Psoas muscle (tissue), 8 donors: Measurements from ENCODE around the gene PALM3. TPM values are rescaled to one million over a fixed set of nuclear protein-coding genes. Genes with fewer than 3 reads are reported as not detected.

Experiments
- ATAC-seq, 4 donors: fragments of 200-7000 bp; cut with Tn5 transposase; one replicate each; pipeline ENCODE4 v1.9.1; 2020; ENCODE audit warnings: moderate library complexity in 3 of 4, mild to moderate bottlenecking in 2 of 4
- DNase-seq, 2 donors: peaks; one replicate each; pipeline ENCODE4 v3.0.0-alpha.2; 2020
- H3K27ac ChIP-seq: fragments of 200-600 bp; one replicate; pipeline ENCODE4 v1.8.0; 2022
- H3K27me3 ChIP-seq, 3 donors: fragments of 200-600 bp in 1 of 3; one replicate each; pipeline versions ENCODE4 v1.6.1 to v1.8.0; 2013 to 2022; ENCODE audit warnings: low read length in 2 of 3, mild to moderate bottlenecking in 2 of 3, moderate library complexity in 1 of 3; ENCODE audit not compliant: insufficient read depth in 3 of 3
- H3K36me3 ChIP-seq, 2 donors: fragments of 200-600 bp in 1 of 2; one replicate each; pipeline versions ENCODE4 v1.6.1 to v1.8.0; 2013 to 2022; ENCODE audit warnings: low read depth in 1 of 2, mild to moderate bottlenecking in 1 of 2, moderate library complexity in 1 of 2; ENCODE audit not compliant: insufficient read depth in 1 of 2
- H3K4me1 ChIP-seq: fragments of 200-600 bp; one replicate; pipeline ENCODE4 v1.8.0; 2022
- H3K4me3 ChIP-seq: fragments of 200-600 bp; one replicate; pipeline ENCODE4 v1.8.0; 2022; ENCODE audit warnings: mild to moderate bottlenecking
- H3K9me3 ChIP-seq: fragments of 200-600 bp; one replicate; pipeline ENCODE4 v1.8.0; 2022
- CTCF ChIP-seq: fragments of 200-600 bp; IDR thresholded peaks from one replicate; pipeline ENCODE4 v1.8.0; 2022; ENCODE audit warnings: antibody characterized with exemption
- WGBS, 3 donors: extraction: QIAGEN DNeasy Blood & Tissue Kit; methylation state at CpG; one replicate each; pipeline versions ENCODE4 v1.1.6 to v1.1.7; 2013; 5-methylcytosine and 5-hydroxymethylcytosine counted together
- intact Hi-C, 2 donors: fragments of 100-400 bp; cut with DNase I; formaldehyde crosslinking; loops; one replicate each; pipeline versions ENCODE4 v1.11.0 to v1.14.2; 2022
- long read RNA-seq, 2 donors: library from polyadenylated mRNA; unstranded; transcript quantifications; one replicate each; pipeline ENCODE4 v2.0.0, GENCODE V29; 2021
- polyA plus RNA-seq, 3 donors: library from polyadenylated mRNA; stranded (reverse); fragments of 200-250 nt; gene quantifications; one replicate each; pipeline ENCODE4 v1.2.3, GENCODE V29; 2013
- total RNA-seq, 4 donors: library from RNA; stranded (reverse); fragmentation: NEBNext Ultra II Directional in 2 of 4; extraction: Animal tissue kit (Norgen Biotek cat#: 25700) in 2 of 4; gene quantifications; one replicate each; pipeline versions ENCODE4 v1.2.1 to v1.2.4, GENCODE V29; 2021 to 2023
- donor health status: healthy with polysubstance abuse.
- donor health status: DM: no; HTN: no; CAD: no; lungs with moderate emphysema.
- donor health status: Bipolar disorder and iron deficiency.
- donor health status: healthy.
- donor health status: DM: yes; HTN: yes; CAD: no.
- donor health status: DM: no; HTN: no; CAD: no.
- donor health status: DM: no; HTN: no; CAD: no.
- donor health status: DM: yes; HTN: yes; CAD: no.

The PALM3 gene
- not detected for total RNA-seq
- under 1 TPM in 2 of 3 donors, not detected in 1; 0.04 to 0.05 TPM for polyA plus RNA-seq
- long read RNA-seq, donor 1 = 0 reads
- long read RNA-seq, donor 2 = 0 reads

DNA sequence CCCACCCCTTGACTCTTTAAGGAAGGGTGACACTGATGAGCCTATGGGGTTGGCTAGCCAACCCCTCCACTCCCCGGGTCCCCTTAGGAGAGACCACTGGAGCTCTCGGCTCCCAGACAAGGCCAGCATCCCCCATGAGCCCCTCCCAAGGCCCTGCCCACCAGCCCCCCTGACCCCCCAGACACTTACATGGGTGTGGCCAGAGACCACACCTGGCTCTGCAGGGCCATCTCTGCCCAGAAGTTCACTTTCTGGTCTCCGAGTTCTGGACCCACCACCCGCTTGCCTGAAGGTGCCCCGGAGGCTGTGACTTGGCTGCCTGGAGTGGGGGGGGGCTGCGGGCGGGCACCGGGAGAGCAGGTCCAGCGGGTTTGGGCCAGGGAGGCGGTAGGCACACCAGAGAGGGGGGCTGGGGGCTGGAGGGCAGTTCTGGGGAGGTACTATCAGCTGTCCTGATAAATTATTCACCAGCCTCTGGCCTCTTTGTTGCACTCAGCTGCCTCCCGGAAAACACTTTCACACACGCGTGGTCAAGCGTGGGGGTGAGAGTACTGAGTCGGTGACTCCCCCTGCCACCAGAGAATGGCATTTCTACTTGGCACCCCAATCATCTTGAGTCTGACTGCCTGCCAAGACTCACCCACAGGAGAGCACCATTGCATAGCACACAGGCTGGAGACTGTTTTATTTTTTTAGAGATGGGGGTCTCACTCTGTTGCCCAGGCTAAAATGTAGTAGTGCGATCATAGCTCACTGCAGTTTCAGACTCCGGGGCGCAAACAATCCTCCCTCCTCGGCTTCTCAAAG, at the start of gene PALM3:
Gene PALM3, minus strand, starts transcription at position 326 of the 807 bp plus-strand sequence. Its CDS starts 96 bp downstream, at position 230.
- Histone ChIP-seq H3K36me3 (no peaks in the 10 kb centered on the region), H3K4me1 (no peaks in the 10 kb centered on the region), H3K9me3 (no peaks in the 10 kb centered on the region), H3K27me3 (peaks cover 0 to 40% (median 16%) of the 10 kb centered on the region in 3 donors), H3K27ac (no peak within 1 kb of the TSS), H3K4me3 (no peak within 1 kb of the TSS)
- WGBS, 3 donors = 47 to 57% (median 53%) methylated on average over 18 to 19 of the region's 19 CpGs
- DNase-seq = no peak
- intact Hi-C loops = no loop called here
- no peak for TF ChIP-seq CTCF
- ATAC-seq = no peak

DNA sequence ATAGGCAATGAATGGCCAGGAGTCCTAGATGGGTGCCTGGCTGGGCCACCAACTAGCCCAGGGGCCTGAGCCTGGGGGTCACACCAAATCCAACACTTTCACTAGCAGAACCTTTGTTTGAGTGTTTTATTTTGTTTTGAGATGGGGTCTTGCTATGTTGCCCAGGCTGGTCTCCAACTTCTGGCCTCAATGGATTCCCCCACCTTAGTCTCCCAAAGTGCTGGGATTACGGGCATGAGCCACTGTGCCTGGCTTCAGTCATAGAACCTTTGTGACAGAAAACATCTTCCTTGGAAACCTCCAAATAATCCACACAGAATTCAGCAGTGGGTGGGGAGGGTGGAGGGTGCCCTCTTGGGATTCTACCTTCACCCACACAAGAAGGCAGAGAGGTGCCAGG, 49.6 kb upstream of the PALM3 start:
- WGBS, 3 donors = 93 to 100% (median 94%) methylated on average over 1 of the region's 1 CpG
- H3K4me3 ChIP-seq = no peak overlapping the region
- ATAC-seq = no peak

DNA sequence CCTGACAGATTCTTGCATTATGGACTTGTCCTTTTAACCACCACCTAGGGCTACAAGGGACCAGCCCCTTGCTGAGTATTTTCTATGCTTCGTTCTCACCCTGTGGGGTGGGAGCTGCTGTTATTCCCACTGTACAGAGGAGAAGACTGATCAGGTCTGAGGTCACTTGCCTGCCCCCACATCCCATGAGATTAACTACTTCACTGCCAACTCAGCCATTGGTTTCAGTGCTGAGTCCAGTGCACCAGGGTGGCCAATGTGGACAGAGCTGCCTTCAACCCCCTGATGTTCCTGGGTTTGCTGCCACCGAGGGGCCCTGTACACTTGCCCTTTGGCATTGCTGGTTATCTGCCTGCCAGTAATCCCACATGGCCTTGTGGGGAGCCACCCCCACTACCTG, 48.8 kb upstream of the PALM3 start:
- ATAC-seq (no peak), DNase-seq (no peak)
- peaks cover 0 to 19% of the 10 kb centered on the region in 2 donors for H3K36me3 ChIP-seq
- H3K27me3 ChIP-seq = no peaks in the 10 kb centered on the region
- no peaks in the 10 kb centered on the region for H3K9me3 ChIP-seq
- TF ChIP-seq CTCF = no peak
- WGBS, 3 donors = 50 to 61% (median 56%) methylated on average over 2 of the region's 2 CpGs
- intact Hi-C loops = no loop called here
- peaks cover 55% of the 10 kb centered on the region for H3K4me1 ChIP-seq
- H3K27ac ChIP-seq = no peak overlapping the region
- no peak overlapping the region for H3K4me3 ChIP-seq

More for the DNA sequence above, 49.6 kb upstream of the PALM3 start:
- Histone ChIP-seq H3K4me1 (peaks cover 63% of the 10 kb centered on the region), H3K36me3 (peaks cover 0 to 11% of the 10 kb centered on the region in 2 donors), H3K27me3 (no peaks in the 10 kb centered on the region), H3K9me3 (no peaks in the 10 kb centered on the region), H3K27ac (peak overlapping the region; percentile 21)
- no peak for DNase-seq
- TF ChIP-seq CTCF = no peak
- intact Hi-C loops = no loop called here

DNA sequence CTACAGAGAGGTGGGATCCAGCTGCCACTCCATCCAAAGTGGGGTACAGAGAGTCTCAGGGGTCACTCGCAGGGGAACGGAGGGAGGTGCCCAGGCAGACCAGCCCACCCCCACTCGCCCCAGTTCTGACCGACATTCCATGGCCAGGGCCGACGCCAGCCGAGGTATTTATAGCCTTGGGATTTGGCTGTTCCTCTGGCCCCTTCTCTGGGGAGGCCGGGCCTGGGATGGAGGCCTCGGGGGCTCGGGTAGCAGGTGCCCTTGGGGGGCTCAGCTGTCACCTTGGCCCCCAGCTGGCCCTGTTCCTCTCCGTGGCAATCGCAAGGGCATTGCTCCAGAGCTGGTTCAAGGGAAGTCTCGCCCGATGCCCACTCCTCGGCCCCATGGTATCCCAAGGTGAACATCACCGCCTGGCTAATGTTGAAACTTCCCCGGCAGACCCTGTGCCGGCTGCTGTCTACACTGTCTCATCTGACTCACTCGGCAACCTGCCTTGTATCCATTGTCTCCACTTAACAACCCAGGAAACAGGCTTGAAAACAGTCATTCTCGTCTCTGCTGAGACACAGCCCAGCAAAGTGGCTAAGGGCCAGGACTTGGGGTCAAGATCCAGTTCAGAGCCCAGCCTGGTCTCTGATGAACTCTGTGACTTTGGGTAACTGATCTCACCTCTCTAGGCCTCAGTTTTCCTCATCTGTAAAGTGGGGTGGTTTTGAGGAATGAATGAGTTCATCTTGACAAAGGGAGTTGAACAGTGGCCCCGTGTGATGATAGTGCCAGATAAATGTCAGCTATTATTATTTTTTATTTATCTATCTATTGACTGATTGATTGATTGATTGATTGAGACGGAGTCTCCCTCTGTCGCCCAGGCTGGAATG, 45.9 kb upstream of the PALM3 start:
- ATAC-seq (peak; percentile 81 to 86 (median 86)), DNase-seq (peak; percentile 68 to 83)
- H3K27me3 ChIP-seq = no peaks in the 10 kb centered on the region
- peaks cover 28% of the 10 kb centered on the region for H3K4me1 ChIP-seq
- peaks cover 0 to 46% of the 10 kb centered on the region in 2 donors for H3K36me3 ChIP-seq
- H3K9me3 ChIP-seq = no peaks in the 10 kb centered on the region
- 29 to 44% (median 33%) methylated on average over 21 to 23 of the region's 23 CpGs for WGBS, 3 donors
- no peak for TF ChIP-seq CTCF
- H3K4me3 ChIP-seq = peak overlapping the region; percentile 39
- intact Hi-C loops = no loop called here
- H3K27ac ChIP-seq = peak overlapping the region; percentile 81
